GM12878 (cell line): ENCODE results near the gene DCDC1.

Experiments
- ATF3 ChIP-seq: IDR thresholded peaks from 2 replicates; pipeline ENCODE4 v1.6.1; 2011; ENCODE audit warnings: low read depth, mild to moderate bottlenecking, low read length, moderate library complexity, borderline replicate concordance; ENCODE audit errors: extremely low read depth
- CBX3 ChIP-seq: fragments of 200-600 bp; sonication (generic); IDR thresholded peaks from 2 replicates; pipeline ENCODE4 v1.6.1; 2016; ENCODE audit warnings: low read depth, borderline replicate concordance
- CTCF ChIP-seq, 3 experiments: IDR thresholded peaks in 2 of 3; conservative IDR thresholded peaks in 1 of 3; 2 replicates each; pipeline ENCODE4 v1.5.1; 2011; ENCODE audit warnings: low read depth in 3 of 3, low read length in 3 of 3, mild to moderate bottlenecking in 3 of 3, control low read depth in 2 of 3, moderate library complexity in 2 of 3, inconsistent platforms in 1 of 3, mixed read lengths in 1 of 3; ENCODE audit not compliant: control insufficient read depth in 2 of 3, insufficient read depth in 1 of 3; ENCODE audit errors: extremely low read depth in 1 of 3
- DPF2 ChIP-seq: fragments of 450-650 bp; IDR thresholded peaks from 2 replicates; pipeline ENCODE4 v1.6.1; 2017; ENCODE audit warnings: mild to moderate bottlenecking
- EP300 ChIP-seq, 2 experiments: fragments of 150-350 bp in 1 of 2; IDR thresholded peaks; 2 replicates each; pipeline ENCODE4 v1.6.1; 2011 to 2012; ENCODE audit warnings: low read depth in 2 of 2, low read length in 2 of 2, borderline replicate concordance in 1 of 2, improper control_type of control experiment in 1 of 2, inconsistent platforms in 1 of 2; ENCODE audit not compliant: control insufficient read depth in 1 of 2
- EZH2 ChIP-seq: IDR thresholded peaks from 2 replicates; pipeline ENCODE4 v1.6.1; 2012; ENCODE audit warnings: low read depth, mild to moderate bottlenecking, control low read depth, inconsistent platforms, low read length, borderline replicate concordance; ENCODE audit not compliant: control insufficient read depth
- FOXK2 ChIP-seq: fragments of 450-650 bp; IDR thresholded peaks from 2 replicates; pipeline ENCODE4 v1.6.1; 2017; ENCODE audit warnings: mild to moderate bottlenecking, moderate library complexity
- HDAC6 ChIP-seq: fragments of 200-600 bp; sonication (generic); IDR thresholded peaks from one replicate; pipeline ENCODE4 v1.8.0; 2017; ENCODE audit warnings: antibody characterized with exemption; ENCODE audit not compliant: unreplicated experiment
- MXI1 ChIP-seq: fragments of 150-350 bp; IDR thresholded peaks from 2 replicates; pipeline ENCODE4 v1.6.1; 2011; ENCODE audit warnings: low read depth, mild to moderate bottlenecking, inconsistent platforms, low read length, improper control_type of control experiment
- POLR2A ChIP-seq: IDR thresholded peaks from 2 replicates; pipeline ENCODE4 v1.6.1; 2011; ENCODE audit warnings: low read depth, mild to moderate bottlenecking, low read length
- SMC3 ChIP-seq: IDR thresholded peaks from 2 replicates; pipeline ENCODE4 v1.6.1; 2011; ENCODE audit warnings: low read length, improper control_type of control experiment, borderline replicate concordance
- TCF3 ChIP-seq: IDR thresholded peaks from 2 replicates; pipeline ENCODE4 v1.6.1; 2012; ENCODE audit warnings: low read depth, mild to moderate bottlenecking, low read length, borderline replicate concordance; ENCODE audit not compliant: insufficient read depth
- ZBTB11 ChIP-seq: fragments of 450-650 bp; formaldehyde crosslinking; IDR thresholded peaks from 2 replicates; pipeline ENCODE4 v1.5.0; 2022; ENCODE audit warnings: mild to moderate bottlenecking, missing genetic modification characterization
- ZNF687 ChIP-seq: fragments of 450-650 bp; IDR thresholded peaks from 2 replicates; pipeline ENCODE4 v1.6.1; 2017; ENCODE audit warnings: mild to moderate bottlenecking, moderate library complexity

- TF ChIP-seq CTCF (IDR thresholded peaks at IDR 0.05 in 2 of 3, conservative IDR thresholded peaks at IDR 0.05 in 1 of 3; ENCODE audit: control insufficient read depth in 2 of 3, extremely low read depth in 1 of 3, insufficient read depth in 1 of 3, low read depth in 3 of 3, low read length in 3 of 3) = no peak
- no peak for TF ChIP-seq ZNF687
- no peak for TF ChIP-seq HDAC6
- TF ChIP-seq TCF3 = no peak
- TF ChIP-seq CBX3 = no peak
- TF ChIP-seq ZBTB11 (CRISPR knock-in tag) = no peak
- TF ChIP-seq DPF2 = no peak
- no peak for TF ChIP-seq EZH2
- no peak for TF ChIP-seq FOXK2
- no peak for TF ChIP-seq ATF3
- no peak for TF ChIP-seq MXI1
- no peak for TF ChIP-seq EP300 (IDR thresholded peaks at IDR 0.05; ENCODE audit: borderline replicate concordance in 1 of 2, control insufficient read depth in 1 of 2, low read depth in 2 of 2, low read length in 2 of 2)
- no peak for TF ChIP-seq POLR2A
- no peak for TF ChIP-seq SMC3
Observed at GRCh38 chr11:31247321-31247720, 122.2 kb downstream of the DCDC1 start.
